RWPE2 (cell line): ENCODE results near the gene TMEM243.
A peak's percentile ranks its signal among the peaks of the same experiment; 100 is the strongest.

ENCODE experiments used
- ATAC-seq: fragments of 200-7000 bp; cut with Tn5 transposase; 3 replicates; pipeline ENCODE4 v1.9.1; 2021; ENCODE audit warnings: low read depth
- DNase-seq: peaks from one replicate; pipeline ENCODE4 v3.0.0-alpha.2; 2020; ENCODE audit warnings: low spot score
- H3K27ac ChIP-seq: fragments of 450-650 bp; 2 replicates; pipeline ENCODE4 v1.5.1; 2017; ENCODE audit warnings: mild to moderate bottlenecking; ENCODE audit not compliant: poor library complexity, severe bottlenecking
- H3K27me3 ChIP-seq: fragments of 250-450 bp; sonication (Bioruptor Pico); 2 replicates; pipeline ENCODE4 v1.5.1; 2021; ENCODE audit warnings: mild to moderate bottlenecking, moderate library complexity; ENCODE audit not compliant: insufficient read depth, poor library complexity, severe bottlenecking
- H3K36me3 ChIP-seq: fragments of 250-450 bp; sonication (Bioruptor Pico); 2 replicates; pipeline ENCODE4 v1.5.1; 2020; ENCODE audit warnings: low read depth, mild to moderate bottlenecking, moderate library complexity
- H3K4me1 ChIP-seq: fragments of 250-450 bp; sonication (Bioruptor Pico); 2 replicates; pipeline ENCODE4 v1.5.1; 2021; ENCODE audit warnings: mild to moderate bottlenecking, moderate library complexity; ENCODE audit not compliant: insufficient read depth, poor library complexity, severe bottlenecking
- H3K4me3 ChIP-seq: fragments of 250-450 bp; sonication (Bioruptor Pico); 2 replicates; pipeline ENCODE4 v1.5.1; 2021; ENCODE audit warnings: mild to moderate bottlenecking, moderate library complexity; ENCODE audit not compliant: severe bottlenecking
- H3K9me3 ChIP-seq: fragments of 250-450 bp; sonication (Bioruptor Pico); 2 replicates; pipeline ENCODE4 v1.5.1; 2021; ENCODE audit warnings: mild to moderate bottlenecking, moderate library complexity; ENCODE audit not compliant: severe bottlenecking
- CTCF ChIP-seq: fragments of 450-650 bp; IDR thresholded peaks from one replicate; pipeline ENCODE4 v1.5.1; 2017; ENCODE audit warnings: mild to moderate bottlenecking, moderate library complexity; ENCODE audit not compliant: poor library complexity, severe bottlenecking

Gene TMEM243

GRCh38 chr7:87146740-87147386, 72.7 kb downstream of the TMEM243 start:
- no peaks in the 10 kb centered on the region for H3K36me3 ChIP-seq
- no peak for ATAC-seq
- H3K4me3 ChIP-seq = no peak overlapping the region
- no peak overlapping the region for H3K27ac ChIP-seq
- peaks cover 2% of the 10 kb centered on the region for H3K4me1 ChIP-seq
- no peaks in the 10 kb centered on the region for H3K27me3 ChIP-seq
- peak; percentile 42 for DNase-seq
- no peaks in the 10 kb centered on the region for H3K9me3 ChIP-seq
- TF ChIP-seq CTCF = no peak
